NB4 (cell line): ENCODE data around the gene SCAMP1.

Experiments
- DNase-seq: peaks from one replicate; pipeline ENCODE4 v3.0.0; 2010; ENCODE audit warnings: low read depth
- H3K4me3 ChIP-seq: one replicate; pipeline ENCODE4 v1.5.1; 2011; ENCODE audit warnings: mild to moderate bottlenecking, low read depth, low read length, moderate library complexity
- MAX ChIP-seq: IDR thresholded peaks from 2 replicates; pipeline ENCODE4 v1.6.1; 2011; ENCODE audit warnings: low read depth, low read length
- MYC ChIP-seq: IDR thresholded peaks from 2 replicates; pipeline ENCODE4 v1.6.1; 2011; ENCODE audit warnings: low read depth, low read length
- POLR2A ChIP-seq: IDR thresholded peaks from 2 replicates; pipeline ENCODE4 v1.6.1; 2011; ENCODE audit warnings: mild to moderate bottlenecking; ENCODE audit not compliant: insufficient read length; ENCODE audit errors: extremely low read depth
- TF ChIP-seq, protein P1 (sequence below): IDR thresholded peaks from one replicate; pipeline ENCODE4 v1.5.1; 2012; ENCODE audit warnings: low read depth, low read length

Gene SCAMP1, protein sequence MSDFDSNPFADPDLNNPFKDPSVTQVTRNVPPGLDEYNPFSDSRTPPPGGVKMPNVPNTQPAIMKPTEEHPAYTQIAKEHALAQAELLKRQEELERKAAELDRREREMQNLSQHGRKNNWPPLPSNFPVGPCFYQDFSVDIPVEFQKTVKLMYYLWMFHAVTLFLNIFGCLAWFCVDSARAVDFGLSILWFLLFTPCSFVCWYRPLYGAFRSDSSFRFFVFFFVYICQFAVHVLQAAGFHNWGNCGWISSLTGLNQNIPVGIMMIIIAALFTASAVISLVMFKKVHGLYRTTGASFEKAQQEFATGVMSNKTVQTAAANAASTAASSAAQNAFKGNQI

GRCh38 chr5:78359831-78360673 is at the start of gene SCAMP1:
Gene SCAMP1 (plus strand): TSS chr5:78360617. CDS start chr5:78360672, 55 bp downstream.
- peak within 1 kb of the TSS; percentile 98 for H3K4me3 ChIP-seq
- TF ChIP-seq POLR2A (peak; percentile 73), MAX (peak; percentile 63), MYC (peak; percentile 52; the same call in 1 of the 2 replicates)
- TF ChIP-seq, protein P1, sequence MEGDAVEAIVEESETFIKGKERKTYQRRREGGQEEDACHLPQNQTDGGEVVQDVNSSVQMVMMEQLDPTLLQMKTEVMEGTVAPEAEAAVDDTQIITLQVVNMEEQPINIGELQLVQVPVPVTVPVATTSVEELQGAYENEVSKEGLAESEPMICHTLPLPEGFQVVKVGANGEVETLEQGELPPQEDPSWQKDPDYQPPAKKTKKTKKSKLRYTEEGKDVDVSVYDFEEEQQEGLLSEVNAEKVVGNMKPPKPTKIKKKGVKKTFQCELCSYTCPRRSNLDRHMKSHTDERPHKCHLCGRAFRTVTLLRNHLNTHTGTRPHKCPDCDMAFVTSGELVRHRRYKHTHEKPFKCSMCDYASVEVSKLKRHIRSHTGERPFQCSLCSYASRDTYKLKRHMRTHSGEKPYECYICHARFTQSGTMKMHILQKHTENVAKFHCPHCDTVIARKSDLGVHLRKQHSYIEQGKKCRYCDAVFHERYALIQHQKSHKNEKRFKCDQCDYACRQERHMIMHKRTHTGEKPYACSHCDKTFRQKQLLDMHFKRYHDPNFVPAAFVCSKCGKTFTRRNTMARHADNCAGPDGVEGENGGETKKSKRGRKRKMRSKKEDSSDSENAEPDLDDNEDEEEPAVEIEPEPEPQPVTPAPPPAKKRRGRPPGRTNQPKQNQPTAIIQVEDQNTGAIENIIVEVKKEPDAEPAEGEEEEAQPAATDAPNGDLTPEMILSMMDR = no peak
- peak; percentile 96 for DNase-seq

DNA sequence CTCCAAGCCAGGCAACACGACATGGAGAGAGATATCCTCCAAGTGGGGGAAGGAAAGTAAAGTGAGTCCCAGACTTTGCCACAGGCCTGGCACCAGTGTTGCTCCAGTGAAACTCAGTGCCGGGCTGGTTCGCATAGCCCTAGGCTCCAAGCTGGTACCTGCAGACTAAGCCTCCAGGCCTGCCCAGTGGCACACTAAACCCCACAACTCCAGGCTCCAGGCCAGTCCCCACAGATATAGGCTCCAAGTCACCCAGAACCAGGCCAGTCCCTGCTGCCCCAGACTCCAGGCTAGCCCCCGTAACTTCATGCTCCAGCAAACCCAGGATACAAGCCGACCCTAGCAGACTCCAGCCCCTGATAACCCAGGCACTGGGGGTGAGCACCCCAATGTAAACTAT is 42.9 kb upstream of the SCAMP1 start:
- no peak overlapping the region for H3K4me3 ChIP-seq
- DNase-seq = no peak
- TF ChIP-seq MAX = no peak
- no peak for TF ChIP-seq MYC
- TF ChIP-seq POLR2A = no peak
- TF ChIP-seq, protein P1 = no peak

DNA sequence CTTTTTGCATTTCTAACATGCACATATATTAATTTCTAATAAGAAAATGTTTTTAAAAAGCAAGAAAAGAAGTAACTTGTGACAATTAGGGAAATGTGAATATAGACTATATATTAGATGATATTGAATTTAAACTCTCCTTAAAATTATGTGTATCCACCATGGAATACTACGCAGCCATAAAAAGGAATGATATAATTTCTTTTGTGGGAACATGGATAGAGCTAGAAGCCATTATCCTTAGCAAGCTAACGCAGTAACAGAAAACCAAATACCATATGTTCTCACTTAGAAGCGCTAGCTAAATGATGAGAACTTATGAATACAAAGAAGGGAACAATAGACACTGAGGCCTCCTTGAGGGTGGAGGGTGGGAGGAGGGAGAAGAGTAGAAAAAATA is 42.1 kb upstream of the SCAMP1 start:
- no peak for DNase-seq
- TF ChIP-seq MYC (no peak), POLR2A (no peak), MAX (no peak)
- TF ChIP-seq, protein P1 = no peak
- no peak overlapping the region for H3K4me3 ChIP-seq

- DNase-seq = peak; percentile 48
- TF ChIP-seq, protein P1 = peak; percentile 44
- no peak for TF ChIP-seq MAX
- no peak overlapping the region for H3K4me3 ChIP-seq
Measured at GRCh38 chr5:78320401-78320800, 40.0 kb upstream of the SCAMP1 start.

DNA sequence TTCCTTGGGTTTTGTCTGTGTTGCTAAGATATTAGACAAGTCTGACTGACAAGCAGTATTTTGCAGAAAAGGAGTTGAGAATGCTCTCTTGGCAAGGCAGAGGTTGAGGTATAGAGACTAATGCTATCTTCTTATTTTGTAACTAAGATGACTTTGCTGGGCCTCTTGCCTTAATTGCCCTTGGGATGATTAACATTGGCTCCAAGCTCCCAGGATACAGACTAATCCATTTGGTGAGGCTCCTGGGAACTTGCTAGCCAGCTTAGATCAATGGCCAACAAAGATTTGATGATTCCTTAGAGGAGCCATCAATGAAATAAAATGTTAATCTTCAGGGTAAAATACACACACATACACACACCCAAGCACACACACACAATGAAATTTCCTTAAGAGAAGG is 37.2 kb upstream of the SCAMP1 start:
- TF ChIP-seq MYC (no peak), POLR2A (no peak), MAX (no peak)
- TF ChIP-seq, protein P1 = no peak
- DNase-seq = no peak
- H3K4me3 ChIP-seq = no peak overlapping the region
